Adipose tissue (tissue), 3 donors: ENCODE results near the gene TRAM1L1. TPM values are rescaled to one million over a fixed set of nuclear protein-coding genes. Genes with fewer than 3 reads are reported as not detected.

Source experiments
- H3K27ac ChIP-seq: one replicate; pipeline ENCODE4 v1.5.1; 2013; ENCODE audit warnings: low read depth, low read length
- WGBS, 3 donors: extraction: QIAGEN DNeasy Blood & Tissue Kit; methylation state at CpG; one replicate each; pipeline ENCODE4 v1.1.7; 2013; 5-methylcytosine and 5-hydroxymethylcytosine counted together
- polyA plus RNA-seq, 3 donors: library from polyadenylated mRNA; stranded (reverse); fragments of 200-250 nt; gene quantifications; one replicate each; pipeline ENCODE4 v1.2.3, GENCODE V29; 2013
- donor health status: healthy with polysubstance abuse.
- donor health status: Bipolar disorder and iron deficiency.
- donor health status: healthy.

Gene TRAM1L1
- polyA plus RNA-seq: 1 to 10 TPM in 2 of 3 donors, under 1 TPM in 1; 0.91 to 1.8 (median 1.0) TPM

- H3K27ac ChIP-seq: no peak within 1 kb of the TSS
- WGBS, 3 donors: 3 to 8% (median 5%) methylated on average over 45 of the region's 45 CpGs
These were observed at the start of gene TRAM1L1 for GRCh38 chr4:117084866-117085701. Gene TRAM1L1 (minus strand): TSS chr4:117085576. CDS start chr4:117085393, 183 bp downstream.

- WGBS, 3 donors: 1% methylated on average over 4 of the region's 4 CpGs
- H3K27ac ChIP-seq: no peak overlapping the region
These were observed 49.0 kb upstream of the TRAM1L1 start for GRCh38 chr4:117134386-117134785.

- no peak overlapping the region for H3K27ac ChIP-seq
These were observed 11.5 kb upstream of the TRAM1L1 start for GRCh38 chr4:117096886-117097285.

GRCh38 chr4:117096462-117096861 lies 11.1 kb upstream of the TRAM1L1 start:
- WGBS, 3 donors: 81 to 85% (median 83%) methylated on average over 5 of the region's 5 CpGs

GRCh38 chr4:117093571-117093970 lies 8.2 kb upstream of the TRAM1L1 start:
- no peak overlapping the region for H3K27ac ChIP-seq

More at GRCh38 chr4:117096462-117096861, 11.1 kb upstream of the TRAM1L1 start:
- no peak overlapping the region for H3K27ac ChIP-seq

GRCh38 chr4:117077760-117078159 lies 7.6 kb downstream of the TRAM1L1 start:
- no peak overlapping the region for H3K27ac ChIP-seq
- 38 to 75% (median 66%) methylated on average over 2 of the region's 2 CpGs for WGBS, 3 donors

GRCh38 chr4:117068120-117068519 lies 17.3 kb downstream of the TRAM1L1 start:
- no peak overlapping the region for H3K27ac ChIP-seq
- WGBS, 3 donors: 87 to 90% (median 87%) methylated on average over 3 of the region's 3 CpGs

GRCh38 chr4:117063961-117064696 lies 21.2 kb downstream of the TRAM1L1 start:
- no peak overlapping the region for H3K27ac ChIP-seq
- 54 to 65% (median 54%) methylated on average over 2 of the region's 2 CpGs for WGBS, 3 donors

- H3K27ac ChIP-seq: no peak overlapping the region
- WGBS, 3 donors: 86 to 92% (median 89%) methylated on average over 5 of the region's 5 CpGs
These were observed 42.4 kb downstream of the TRAM1L1 start for GRCh38 chr4:117042962-117043361.
